HG02981 (cell line): Measurements from ENCODE around the gene CELF4.

Experiments used
- ATAC-seq: cut with Tn5 transposase; IDR thresholded peaks from one replicate; pipeline ENCODE4 v1.9.1; 2021; ENCODE audit warnings: mild to moderate bottlenecking, moderate library complexity; ENCODE audit not compliant: unreplicated experiment

CELF4 gene

DNA sequence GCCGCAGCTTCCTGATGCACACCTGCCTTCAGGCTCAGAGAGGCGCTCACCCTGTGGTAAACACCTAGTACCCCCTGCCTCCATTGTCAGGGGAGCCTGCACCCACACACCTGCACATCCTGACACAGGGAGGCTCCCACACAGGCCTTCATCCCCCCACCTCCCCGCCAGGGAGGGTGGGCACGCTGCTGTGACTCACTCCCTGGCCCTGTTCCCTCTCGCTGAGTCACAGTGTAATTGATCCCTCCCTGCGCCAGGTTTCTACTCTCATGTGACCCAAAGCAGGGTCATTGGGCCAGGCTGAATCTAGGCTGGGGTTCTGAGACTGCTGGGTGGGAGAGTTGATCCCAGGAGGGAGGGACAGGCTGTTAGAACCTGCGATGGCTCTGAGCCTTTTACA lies 8.5 kb upstream of the CELF4 start:
- no peak for ATAC-seq

DNA sequence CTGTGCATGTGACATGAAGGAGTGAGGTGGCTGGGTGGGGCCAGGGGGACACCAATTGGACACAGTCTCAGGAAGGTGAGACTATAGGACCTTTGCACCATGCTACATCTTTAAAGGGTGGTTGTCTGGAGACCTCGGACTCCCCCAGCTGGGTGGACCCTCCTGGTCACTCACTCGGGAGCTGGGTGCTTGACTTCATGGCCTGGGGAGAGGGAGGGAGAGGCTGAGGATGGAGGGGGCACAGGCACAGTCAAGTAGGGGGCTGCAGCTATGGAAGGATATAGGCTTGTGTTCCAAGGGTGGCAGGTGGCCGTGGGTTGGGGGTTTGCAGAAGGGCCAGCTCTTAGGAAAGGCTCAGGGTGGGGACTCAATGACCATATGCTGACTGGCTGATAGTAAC lies 7.1 kb upstream of the CELF4 start:
- ATAC-seq, result no peak

DNA sequence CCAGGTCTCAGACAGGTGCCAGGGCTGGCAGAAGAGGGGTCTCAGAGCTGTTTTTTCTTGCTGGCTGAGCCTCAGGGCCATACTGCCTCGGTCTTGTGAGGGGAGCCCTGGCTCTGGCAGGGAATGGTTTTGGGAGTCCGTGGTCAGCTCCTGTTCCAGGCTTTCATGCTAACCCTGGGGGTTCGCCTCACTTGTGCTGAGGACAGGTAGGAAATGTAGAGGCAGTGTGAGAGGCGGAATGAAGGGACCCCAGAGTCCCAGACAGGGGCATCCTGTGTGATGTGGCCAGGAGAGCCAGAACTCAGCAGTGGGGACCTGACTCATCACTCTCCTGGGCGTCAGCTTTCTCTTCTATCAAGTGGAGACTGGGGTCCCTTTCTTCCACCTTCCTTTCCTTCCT lies 5.7 kb upstream of the CELF4 start:
- ATAC-seq, result no peak

DNA sequence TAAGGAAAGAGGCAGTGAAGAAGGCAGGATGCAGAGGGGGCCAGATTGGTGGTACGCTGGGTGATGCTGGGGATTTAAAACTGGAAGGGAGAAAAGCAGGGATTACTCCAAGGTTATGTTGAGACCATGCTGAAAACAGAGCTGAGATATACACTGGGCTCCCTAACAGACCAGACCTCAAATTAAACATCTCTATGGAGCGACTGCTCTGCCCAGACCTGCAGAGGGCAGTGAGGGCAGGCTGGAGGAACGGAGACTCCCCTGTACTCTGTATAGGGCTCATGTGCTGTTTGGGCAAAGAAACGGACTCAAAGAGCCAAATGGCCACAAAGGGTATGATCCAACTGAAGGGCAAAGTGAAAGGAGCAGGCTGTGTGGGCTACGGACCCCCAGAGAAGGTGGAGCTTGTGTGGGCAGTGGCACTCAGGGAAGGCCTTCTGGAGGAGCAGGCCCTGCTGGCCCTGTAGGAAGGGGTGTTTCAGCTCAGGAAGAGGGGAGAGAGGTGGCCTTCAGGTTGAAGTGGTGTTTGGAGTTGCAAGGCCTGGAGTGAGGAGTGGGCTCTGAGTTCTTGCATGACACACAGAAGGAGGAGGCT lies 4.8 kb upstream of the CELF4 start:
- no peak for ATAC-seq

DNA sequence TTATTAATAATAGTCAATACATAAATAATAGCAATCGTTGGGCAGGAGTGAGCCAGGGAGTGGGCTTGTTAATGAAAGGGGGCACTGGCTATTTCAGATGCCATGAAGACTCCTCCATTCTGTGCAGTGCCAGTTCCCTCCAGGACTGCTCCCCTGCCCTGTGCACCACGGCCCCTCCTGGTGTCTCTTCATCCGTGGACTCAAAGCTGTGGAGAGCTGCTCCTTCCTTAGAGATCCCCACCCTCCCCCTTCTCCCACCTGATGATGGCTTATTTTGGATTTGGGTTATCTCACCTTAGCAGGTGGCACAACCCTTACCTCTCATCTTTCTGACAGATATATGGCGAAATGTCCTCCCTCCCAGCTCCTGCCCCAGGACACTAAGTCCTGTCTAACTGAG lies 3.1 kb upstream of the CELF4 start:
- no peak for ATAC-seq

DNA sequence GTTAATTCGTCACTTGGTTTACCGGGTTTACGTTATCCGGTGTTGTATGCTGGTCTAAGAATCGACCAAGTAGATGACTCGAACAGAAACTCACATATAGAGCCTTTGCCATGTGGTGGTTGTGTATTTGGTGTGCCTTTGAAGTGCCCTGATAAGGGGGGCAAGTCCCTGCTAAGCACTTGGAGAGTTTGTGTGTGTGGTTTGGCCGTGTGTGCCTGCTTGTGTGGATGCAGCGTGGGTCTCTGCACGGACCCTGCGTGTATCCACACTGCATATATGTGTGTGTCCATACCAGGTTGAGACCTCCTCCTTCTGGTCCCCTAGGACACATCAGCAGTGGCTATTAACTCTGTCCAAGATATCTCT lies 2.4 kb upstream of the CELF4 start:
- no peak for ATAC-seq

DNA sequence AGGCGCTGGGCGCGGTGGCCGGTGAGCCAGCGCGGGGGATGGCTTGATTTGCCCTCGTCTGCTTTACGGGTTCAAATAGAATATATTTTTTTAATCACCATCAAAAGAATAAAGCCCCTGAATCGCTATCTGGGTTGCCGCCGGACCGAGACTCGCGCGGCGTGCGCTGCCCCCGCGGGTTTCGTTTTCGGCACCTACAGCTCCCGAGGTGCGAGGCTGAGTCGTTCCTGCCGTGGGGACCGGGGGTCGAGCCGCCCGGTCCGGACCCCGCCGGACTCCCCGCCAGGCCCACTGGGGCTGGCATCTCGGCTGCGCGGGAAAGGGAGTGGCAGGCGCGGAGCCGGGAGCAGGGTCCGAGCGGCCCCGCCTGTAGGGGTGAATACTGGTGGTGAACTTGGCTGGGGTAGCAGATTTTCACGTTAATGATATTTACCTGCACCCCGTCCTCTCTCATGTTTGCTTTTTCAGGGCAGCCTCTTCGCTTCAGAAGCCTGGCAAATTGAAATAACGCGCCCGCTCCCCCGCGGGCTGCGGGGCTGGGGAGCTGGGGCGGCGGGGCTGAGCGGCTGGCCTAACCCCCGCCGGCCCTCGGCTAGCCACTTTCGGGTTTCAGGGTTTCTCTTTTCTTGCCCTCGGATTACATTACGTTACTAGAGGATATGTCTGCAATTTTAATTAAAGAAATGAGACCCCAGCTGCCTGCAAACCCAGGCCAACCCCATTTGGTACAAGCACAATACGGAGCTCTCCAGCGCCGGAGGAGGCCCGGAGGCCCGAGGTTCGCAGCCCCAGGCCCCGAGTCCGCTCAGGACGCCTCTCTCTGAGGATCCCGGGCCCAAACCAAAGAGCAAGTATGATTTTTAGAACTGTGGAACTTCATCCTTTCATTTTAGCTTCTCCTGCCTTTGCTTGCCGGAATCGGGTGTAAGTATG lies 1.7 kb upstream of the CELF4 start:
- no peak for ATAC-seq

DNA sequence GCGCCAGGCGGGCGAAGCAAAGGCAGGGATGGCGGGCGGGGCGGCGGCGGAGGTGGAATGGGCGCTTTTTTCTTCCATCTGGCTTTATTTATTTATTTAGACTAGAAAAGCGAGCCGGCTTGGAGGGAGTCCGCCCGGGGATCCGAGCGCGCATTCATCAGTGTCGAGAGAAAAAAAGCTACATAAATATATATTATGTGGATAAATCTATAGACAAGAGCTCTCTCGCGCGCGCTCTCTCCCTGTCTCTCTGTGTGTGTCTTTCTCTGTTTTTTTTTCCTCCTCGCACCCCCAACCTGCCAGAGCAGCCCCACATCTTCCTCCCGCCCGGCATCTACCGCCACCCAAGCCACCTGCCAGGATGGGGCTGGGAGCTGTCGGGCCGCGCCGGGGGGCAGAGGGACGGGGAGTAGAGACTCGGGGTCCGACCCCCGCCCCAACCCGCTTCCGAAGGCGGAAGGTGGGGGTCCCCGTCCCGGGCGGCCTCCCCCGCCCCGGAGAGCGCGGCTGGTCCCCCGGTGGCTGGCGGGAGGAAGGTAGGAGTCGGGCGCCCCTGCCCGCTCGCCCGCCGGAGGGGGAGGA lies 972 bp upstream of the CELF4 start:
- ATAC-seq, result no peak

DNA sequence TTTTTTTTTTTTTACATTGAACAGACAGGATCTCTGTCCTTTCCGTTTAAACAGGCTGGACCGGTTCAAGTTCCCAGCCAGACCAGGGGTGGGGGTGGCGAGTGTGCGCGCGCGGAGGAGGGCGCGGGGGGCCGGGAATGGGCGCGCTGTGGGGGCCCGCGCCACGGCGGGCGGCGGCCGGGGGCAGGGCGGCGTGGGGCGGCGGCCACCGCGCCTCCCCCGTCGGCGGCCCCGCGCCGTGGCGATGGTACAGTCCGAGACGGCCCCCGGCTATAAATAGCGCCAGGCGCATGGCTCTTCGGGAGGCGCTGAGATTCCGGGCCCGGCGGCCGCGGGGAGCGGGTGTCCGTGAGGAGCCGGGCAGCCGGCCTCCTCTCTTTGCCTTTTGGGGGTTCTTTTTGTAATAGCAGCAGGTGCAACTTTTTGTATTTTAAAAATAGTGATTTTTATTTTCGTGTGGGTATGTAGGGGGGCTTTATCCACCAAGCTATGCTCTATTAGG lies 430 bp upstream of the CELF4 start:
- ATAC-seq, result no peak

DNA sequence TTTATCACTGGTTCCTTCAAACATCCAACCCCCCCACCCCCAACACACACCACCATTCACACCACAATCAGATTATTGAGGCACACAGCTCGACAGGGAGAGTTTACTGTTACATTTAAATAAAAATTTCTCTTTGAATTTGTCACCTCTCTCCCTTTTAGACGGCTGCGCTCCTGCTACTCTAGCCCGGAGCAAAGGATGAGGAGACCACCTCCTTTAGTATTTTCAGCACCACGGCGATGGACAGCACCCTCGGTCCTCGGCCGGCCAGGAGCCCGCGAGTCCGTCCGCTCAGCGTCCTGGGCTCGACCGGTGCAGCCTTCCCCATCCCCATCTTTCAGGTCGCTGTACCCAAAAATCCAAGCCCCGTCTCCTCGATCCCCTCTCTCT lies 892 bp downstream of the CELF4 start:
- no peak for ATAC-seq

DNA sequence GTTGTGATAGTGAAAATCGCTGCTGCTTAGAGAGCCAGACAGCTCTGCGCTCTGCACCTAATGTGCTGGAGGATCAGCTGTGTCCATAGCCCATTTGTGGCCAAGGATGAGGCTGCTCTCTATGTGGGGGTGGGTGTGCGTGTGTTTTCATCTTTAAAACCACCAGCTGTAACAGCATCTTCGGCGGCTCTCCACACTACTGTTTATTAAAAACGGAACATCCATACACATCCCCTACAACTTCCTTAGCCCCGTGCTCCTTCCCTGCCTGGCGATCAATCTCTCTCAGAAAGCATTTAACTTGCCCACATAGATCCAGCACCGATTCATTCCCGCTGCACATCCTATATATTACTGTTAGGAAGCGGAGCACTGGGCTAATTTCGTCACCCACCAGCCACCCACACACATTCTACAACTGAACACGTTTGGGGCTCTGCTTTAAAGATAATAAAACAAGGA lies 1.6 kb downstream of the CELF4 start:
- ATAC-seq, result no peak

DNA sequence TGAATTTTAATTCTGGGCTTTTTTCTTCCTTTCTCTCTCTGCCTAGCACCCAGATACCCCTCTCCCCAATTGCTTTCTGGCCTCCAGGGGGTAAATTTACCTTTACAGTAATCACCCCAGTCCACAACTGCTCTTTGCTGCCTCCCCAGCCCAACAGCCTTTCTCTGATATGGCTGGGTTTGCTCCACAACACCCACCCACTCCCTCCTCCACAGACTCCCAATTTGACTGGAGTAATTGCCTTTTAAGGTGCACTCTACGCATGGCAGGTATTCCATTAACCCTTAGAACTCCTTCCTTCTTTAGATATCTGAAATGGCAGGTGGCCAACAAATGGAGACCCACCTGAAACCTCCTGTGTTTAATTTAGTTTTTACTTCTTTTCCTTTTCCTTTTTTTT lies 3.6 kb downstream of the CELF4 start:
- no peak for ATAC-seq

DNA sequence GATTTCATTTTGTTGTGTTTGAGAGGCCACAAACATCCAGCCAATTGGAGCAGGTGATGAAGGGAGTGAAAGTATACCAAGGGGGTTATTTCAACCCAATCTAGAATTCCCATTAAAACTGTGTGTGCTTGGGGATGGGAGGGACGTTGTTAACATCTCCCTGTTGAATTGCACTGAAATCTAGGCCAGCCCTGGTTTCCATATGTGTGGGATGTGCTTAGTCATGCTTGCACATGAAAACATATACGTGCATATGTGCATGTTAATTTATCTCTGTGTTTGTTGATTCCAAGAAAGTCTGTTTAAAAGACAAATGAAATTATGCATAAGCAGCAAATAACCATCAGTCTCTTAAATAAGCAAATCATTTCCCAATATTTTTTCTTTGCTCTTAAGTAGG lies 5.6 kb downstream of the CELF4 start:
- no peak for ATAC-seq

DNA sequence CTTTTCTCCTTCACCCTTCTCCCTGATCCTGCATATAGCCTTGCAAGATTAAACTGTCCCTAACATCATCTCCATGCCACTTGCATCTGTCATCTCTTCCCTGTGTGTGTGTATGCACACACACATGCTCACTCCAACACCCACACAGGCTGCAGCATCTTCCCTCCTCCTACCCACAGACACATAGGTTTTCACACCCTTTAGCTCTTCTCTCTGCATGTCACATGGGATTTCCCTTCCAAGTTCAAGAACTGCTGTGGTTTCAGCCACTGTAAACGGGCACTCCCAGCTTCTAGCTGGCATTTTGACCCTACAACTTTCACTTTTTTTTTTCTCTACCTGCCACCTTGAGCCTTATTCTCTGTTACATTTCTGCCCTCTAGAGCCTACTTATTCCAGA lies 6.4 kb downstream of the CELF4 start:
- ATAC-seq, result no peak

DNA sequence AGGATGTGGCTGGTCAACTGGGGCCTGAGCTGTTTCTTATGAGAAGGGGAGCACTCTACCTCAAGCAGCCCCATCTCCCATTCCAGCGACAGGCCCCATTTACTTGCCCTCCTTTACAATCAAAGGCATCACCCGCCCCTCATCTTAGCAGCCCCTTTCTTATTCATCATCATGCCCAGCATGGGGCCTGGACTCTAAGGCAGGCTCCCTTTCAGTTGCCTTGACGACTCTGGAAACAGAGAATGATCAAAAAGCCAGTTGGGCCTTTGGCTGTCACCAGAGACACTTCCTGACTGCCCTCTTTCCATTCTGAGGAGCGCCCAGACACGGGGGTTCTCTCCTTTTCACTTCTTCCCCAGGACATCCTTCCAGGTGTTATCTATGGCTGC lies 11.2 kb downstream of the CELF4 start:
- ATAC-seq, result no peak

DNA sequence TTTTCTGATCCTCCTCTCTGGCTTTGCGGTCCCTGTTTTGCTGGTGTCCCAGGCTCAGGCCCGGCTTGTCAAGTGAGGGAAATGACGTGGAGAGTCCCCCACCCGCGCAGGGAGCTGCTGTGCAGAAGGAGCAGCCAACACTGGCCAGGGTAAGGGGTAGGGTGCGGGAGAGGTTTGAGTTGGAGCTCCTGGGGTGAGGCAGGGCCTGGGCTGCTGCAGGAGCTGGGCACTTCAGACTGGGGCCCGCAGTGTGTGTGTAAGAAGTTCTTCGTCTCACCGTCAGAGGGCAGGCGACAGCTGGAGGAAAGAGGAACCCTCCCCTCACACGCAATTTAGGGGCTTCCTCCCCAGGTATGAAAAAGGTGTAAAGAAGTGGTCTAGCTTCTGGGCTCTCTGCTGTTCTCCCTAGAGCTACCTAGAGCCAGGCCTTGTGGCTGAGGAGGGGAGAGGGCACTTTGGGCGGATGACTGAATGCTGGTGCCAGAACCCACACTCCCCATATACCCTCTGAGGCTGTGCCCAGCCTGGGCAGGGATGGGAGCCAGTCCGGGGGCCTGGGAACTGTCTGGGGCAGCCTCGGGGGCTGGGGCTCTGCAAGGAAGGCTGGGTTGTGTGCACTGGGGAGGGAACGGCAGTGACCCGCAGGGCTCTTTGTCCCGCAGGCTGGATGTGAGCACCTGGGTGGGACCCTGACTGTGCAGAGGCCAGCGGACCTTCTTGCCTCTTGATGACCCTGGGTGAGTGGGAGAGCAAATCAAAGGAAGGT lies 11.8 kb downstream of the CELF4 start:
- no peak for ATAC-seq

DNA sequence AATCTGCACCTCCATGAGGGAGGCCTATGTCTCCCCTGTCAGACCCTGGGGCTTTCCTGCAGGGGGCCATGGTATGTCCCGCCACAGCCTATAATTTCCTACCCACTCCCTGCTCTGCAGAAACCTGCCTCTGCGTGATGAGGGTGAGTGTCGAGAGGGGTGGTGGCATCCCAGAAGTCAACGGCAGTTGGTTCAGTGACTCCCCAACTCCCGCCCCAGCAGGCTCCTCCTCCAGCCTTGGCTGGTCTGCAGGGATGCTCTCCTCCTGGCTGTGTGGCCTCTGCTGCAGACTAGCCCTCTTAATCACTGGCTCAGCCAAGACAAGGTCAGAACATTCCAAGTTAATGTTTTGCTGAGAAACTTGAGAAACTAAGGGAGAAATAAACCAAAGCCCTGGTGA lies 13.3 kb downstream of the CELF4 start:
- ATAC-seq, result no peak

DNA sequence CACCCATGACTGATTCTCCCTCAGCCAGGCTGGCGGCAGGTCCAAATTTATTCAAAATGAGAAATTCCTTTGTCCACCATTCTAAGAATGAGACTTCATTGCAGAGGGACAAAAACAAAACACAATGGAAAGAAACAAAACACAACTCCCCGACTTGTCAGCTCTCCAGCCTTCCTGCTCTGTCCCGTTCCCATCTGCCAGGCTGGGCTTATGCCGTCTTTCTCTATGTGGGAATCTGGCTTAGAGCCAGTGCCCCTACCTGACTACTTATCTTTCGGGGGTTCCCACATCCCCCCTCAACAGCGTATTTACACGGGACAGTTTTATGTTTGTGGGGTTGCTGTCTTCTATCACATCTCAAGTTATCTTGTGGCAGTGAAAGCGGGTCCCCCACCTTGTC lies 13.8 kb downstream of the CELF4 start:
- no peak for ATAC-seq

DNA sequence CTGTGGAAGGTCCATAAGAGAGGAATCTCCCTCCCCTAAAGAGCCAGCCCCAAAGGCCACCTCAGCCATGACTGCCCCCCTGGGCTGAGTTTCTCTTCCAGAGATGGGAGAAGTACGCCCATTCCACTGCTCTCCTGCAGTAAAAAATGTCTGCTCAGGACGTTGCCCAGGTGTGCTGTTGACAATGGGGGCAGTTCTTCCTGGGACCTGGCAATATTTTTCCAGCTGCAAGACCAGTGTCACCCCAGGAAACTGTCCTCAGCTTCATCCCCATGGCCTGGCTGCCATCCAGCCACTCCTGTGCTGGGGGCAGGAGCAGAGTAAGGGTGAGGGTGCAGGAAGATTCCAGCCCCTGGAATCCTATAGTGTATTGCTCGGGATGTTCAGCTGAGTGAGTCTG lies 14.3 kb downstream of the CELF4 start:
- ATAC-seq, result no peak

DNA sequence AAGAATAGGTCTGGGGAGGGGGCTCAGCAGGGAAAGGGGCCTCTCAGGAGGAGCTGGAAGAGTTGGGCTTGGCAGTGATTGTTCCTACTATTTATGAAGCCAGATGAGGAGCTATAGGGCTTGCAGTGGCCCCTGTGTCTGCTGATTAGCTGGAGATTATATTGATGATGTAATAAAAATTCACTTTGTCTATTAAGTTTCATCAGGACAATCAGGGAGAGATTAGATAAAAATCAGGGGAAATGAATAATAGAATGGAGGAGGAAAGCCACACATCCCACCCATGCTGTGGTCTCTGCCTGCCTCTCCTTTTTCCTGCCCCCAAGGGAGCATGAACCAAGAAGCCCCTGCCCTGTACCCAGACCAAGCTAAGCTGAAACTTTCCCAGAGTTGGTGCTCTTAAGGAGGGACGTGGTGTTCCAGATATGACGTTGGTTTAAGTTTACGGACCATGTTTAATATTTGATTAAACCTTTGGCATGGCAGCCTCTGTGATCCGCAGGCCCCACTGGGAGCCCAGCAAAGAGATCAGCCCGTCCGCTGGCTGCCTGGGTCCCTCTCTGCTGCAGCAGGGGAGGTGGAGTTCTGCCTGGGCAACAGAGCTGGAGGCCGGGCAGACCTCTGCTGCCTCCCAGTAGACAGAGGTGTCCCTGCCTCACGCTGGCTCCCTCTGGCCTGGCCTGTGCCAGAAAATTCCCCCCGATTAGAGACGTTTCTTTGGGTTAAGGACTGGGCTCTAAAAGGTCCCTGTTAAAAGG lies 15.3 kb downstream of the CELF4 start:
- ATAC-seq, result no peak
